ENCODE measurements around the gene ZC3H12D. TPM values are rescaled to one million over a fixed set of nuclear protein-coding genes. Genes with fewer than 3 reads are reported as not detected.

ZC3H12D gene
- total and polyA plus RNA-seq, 9 of the 15 experiments (the other 6 are each of a cell fraction or from before 2014, with no cell fraction given) = 0.04 to 0.27 (median 0.05) TPM; not detected in 3

DNA sequence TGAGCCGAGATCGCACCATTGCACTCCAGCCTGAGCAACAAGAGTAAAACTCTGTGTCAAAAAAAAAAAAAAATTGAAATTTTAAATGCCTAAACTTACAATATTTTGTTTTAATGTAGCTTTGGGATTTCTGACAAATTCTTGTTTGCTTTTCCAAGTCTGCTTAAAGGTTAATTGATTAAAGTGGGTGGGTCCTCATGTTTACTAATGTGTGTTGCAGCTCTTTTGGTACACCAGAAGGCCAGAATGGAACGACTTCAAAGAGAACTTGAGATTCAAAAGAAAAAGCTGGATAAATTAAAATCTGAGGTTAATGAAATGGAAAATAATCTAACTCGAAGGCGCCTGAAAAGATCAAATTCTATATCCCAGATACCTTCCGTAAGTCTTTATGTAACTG, 87.4 kb downstream of the ZC3H12D start:
- no peak for DNase-seq (ENCODE audit: extremely low read depth in 1 of 4, low spot score in 3 of 4)
- H3K36me3 ChIP-seq (ENCODE audit: control insufficient read depth, insufficient read depth, low read length) = peaks cover 29% of the 10 kb centered on the region; the same call in 2 of the 3 replicates
- FAIRE-seq = no peak
- TF ChIP-seq MAX (CRISPR knock-in tag; IDR thresholded peaks at IDR 0.05) = no peak
- no peak for TF ChIP-seq CSDE1 (IDR thresholded peaks at IDR 0.05)
- TF ChIP-seq, protein P1, sequence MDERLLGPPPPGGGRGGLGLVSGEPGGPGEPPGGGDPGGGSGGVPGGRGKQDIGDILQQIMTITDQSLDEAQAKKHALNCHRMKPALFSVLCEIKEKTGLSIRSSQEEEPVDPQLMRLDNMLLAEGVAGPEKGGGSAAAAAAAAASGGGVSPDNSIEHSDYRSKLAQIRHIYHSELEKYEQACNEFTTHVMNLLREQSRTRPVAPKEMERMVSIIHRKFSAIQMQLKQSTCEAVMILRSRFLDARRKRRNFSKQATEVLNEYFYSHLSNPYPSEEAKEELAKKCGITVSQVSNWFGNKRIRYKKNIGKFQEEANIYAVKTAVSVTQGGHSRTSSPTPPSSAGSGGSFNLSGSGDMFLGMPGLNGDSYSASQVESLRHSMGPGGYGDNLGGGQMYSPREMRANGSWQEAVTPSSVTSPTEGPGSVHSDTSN (CRISPR knock-in tag; IDR thresholded peaks at IDR 0.05; ENCODE audit: low read depth) = no peak
- TF ChIP-seq, protein P1 (tag; conservative IDR thresholded peaks at IDR 0.05; ENCODE audit: low read depth) = no peak
- TF ChIP-seq GATAD2A (IDR thresholded peaks at IDR 0.05) = no peak
- TF ChIP-seq KLF10 (CRISPR knock-in tag; IDR thresholded peaks at IDR 0.05) = no peak
- TF ChIP-seq ETV6 (IDR thresholded peaks at IDR 0.05; ENCODE audit: borderline replicate concordance in 1 of 2, low read depth in 2 of 2, low read length in 1 of 2) = no peak
- no peak for TF ChIP-seq ETV6 (CRISPR knock-in tag; IDR thresholded peaks at IDR 0.05; ENCODE audit: borderline replicate concordance)
- no peak for TF ChIP-seq MECOM (CRISPR knock-in tag; IDR thresholded peaks at IDR 0.05)
- ATAC-seq = no peak
- H3K27ac ChIP-seq (ENCODE audit: extremely low read depth, low read depth, low read length) = no peak overlapping the region
- 91% methylated on average over 6 of the region's 6 CpGs for WGBS (ENCODE audit: insufficient coverage, low coverage, missing lambda C conversion rate)
- intact Hi-C loops (cut with micrococcal nuclease) (no loop called here), in situ Hi-C loops (cut with MboI) (no loop called here)
- no peaks in the 10 kb centered on the region for H4K20me1 ChIP-seq (replicated peaks; ENCODE audit: control insufficient read depth, insufficient read depth, low read length)
- H3K9ac ChIP-seq (ENCODE audit: insufficient read depth in 1 of 2, low read depth in 2 of 2, low read length in 2 of 2) = no peak overlapping the region
- peaks cover under 1% of the 10 kb centered on the region; the same call in 1 of the 3 replicates for H3K79me2 ChIP-seq (ENCODE audit: control insufficient read depth, insufficient read depth, low read length)
- no peaks in the 10 kb centered on the region for H3K27me3 ChIP-seq (ENCODE audit: control insufficient read depth in 2 of 2, insufficient read depth in 2 of 2, low read length in 2 of 2)
- H3K9me1 ChIP-seq (ENCODE audit: control insufficient read depth, insufficient read depth, low read length) = no peaks in the 10 kb centered on the region
- no peak overlapping the region for H3K4me2 ChIP-seq (ENCODE audit: insufficient read depth, low read length)
- H2AFZ ChIP-seq (ENCODE audit: low read depth, low read length) = no peak overlapping the region
- no TSS peak for BruUV-seq (replicated peaks)
- CTCF ChIA-PET (ENCODE audit: low intra/inter-chr PET ratio) = no interaction called here
- POLR2A ChIA-PET = interaction anchor here (0.7 kb wide), 1 partner anchor 21 kb away, joined by 3 read pairs; no protein-coding TSS in a partner anchor
- H3K9me3 ChIP-seq (replicated peaks; ENCODE audit: control insufficient read depth, insufficient read depth, low read depth, low read length) = no peaks in the 10 kb centered on the region
- no peak overlapping the region for H3K4me3 ChIP-seq
- no peaks in the 10 kb centered on the region for H3K4me1 ChIP-seq (replicated peaks in 1 of 2; ENCODE audit: control insufficient read depth in 2 of 2, insufficient read depth in 2 of 2, low read length in 2 of 2)

Small RNA genes within 50 kb of the gene (small RNA-seq; reads per million reads assigned to genes)
- gene RNU7-3P = not detected

Other genes starting within 250 kb of the ZC3H12D start
- gene TAB2, start 167.3 kb downstream of the ZC3H12D start, total RNA-seq (2014; rRNA removed) = 9.1 and 10.6 TPM in 2 replicates
- 17.4 and 19.9 TPM in 2 replicates for gene TAB2, start 167.3 kb downstream of the ZC3H12D start, total RNA-seq (2014; rRNA removed; fragmentation: Illumina TruSeq; extraction: Trizol)
- gene TAB2, start 167.3 kb downstream of the ZC3H12D start, total RNA-seq (2015; rRNA removed; fragmentation: Illumina TruSeq; extraction: Trizol) = 18.9 and 21.5 TPM in 2 replicates
- gene TAB2, start 167.3 kb downstream of the ZC3H12D start, total RNA-seq (2021) = 19.3 and 23.2 TPM in 2 replicates
- 36.3 and 38.3 TPM in 2 replicates for gene TAB2, start 167.3 kb downstream of the ZC3H12D start, polyA plus RNA-seq (2011; rRNA removed)
- gene TAB2, start 167.3 kb downstream of the ZC3H12D start, polyA plus RNA-seq (2014; fragmentation: Illumina TruSeq; extraction: Trizol) = 29.8 and 32.9 TPM in 2 replicates
- 1 to 10 TPM; 9.5 to 10.0 TPM for gene TAB2, start 167.3 kb downstream of the ZC3H12D start, polyA plus RNA-seq (2014; fragmentation: Nextera tagmentation; extraction: Ambion mirVana)
- 16.9 and 18.6 TPM in 2 replicates for gene TAB2, start 167.3 kb downstream of the ZC3H12D start, polyA plus RNA-seq (2014; rRNA removed)
- gene SUMO4, start 84.8 kb downstream of the ZC3H12D start, total RNA-seq (2014; rRNA removed) = 0.50 and 1.1 TPM in 2 replicates
- gene SUMO4, start 84.8 kb downstream of the ZC3H12D start, total RNA-seq (2014; rRNA removed; fragmentation: Illumina TruSeq; extraction: Trizol) = 1.9 and 2.2 TPM in 2 replicates
- gene SUMO4, start 84.8 kb downstream of the ZC3H12D start, total RNA-seq (2015; rRNA removed; fragmentation: Illumina TruSeq; extraction: Trizol) = 1.7 and 2.0 TPM in 2 replicates
- gene SUMO4, start 84.8 kb downstream of the ZC3H12D start, total RNA-seq (2021) = 0.60 and 0.92 TPM in 2 replicates
- 0.14 and 0.35 TPM in 2 replicates for gene SUMO4, start 84.8 kb downstream of the ZC3H12D start, polyA plus RNA-seq (2011; rRNA removed)
- 0.25 TPM in 1 of 2 replicates, not detected in the other for gene SUMO4, start 84.8 kb downstream of the ZC3H12D start, polyA plus RNA-seq (2014; fragmentation: Illumina TruSeq; extraction: Trizol)
- gene SUMO4, start 84.8 kb downstream of the ZC3H12D start, polyA plus RNA-seq (2014; fragmentation: Nextera tagmentation; extraction: Ambion mirVana) = under 1 TPM in 1 of 2 experiments, not detected in 1; 0.27 TPM
- gene SUMO4, start 84.8 kb downstream of the ZC3H12D start, polyA plus RNA-seq (2014; rRNA removed) = 0.20 and 0.27 TPM in 2 replicates
- gene PPIL4, start 61.0 kb upstream of the ZC3H12D start, total RNA-seq (2014; rRNA removed) = 29.5 and 36.9 TPM in 2 replicates
- 53.7 and 59.5 TPM in 2 replicates for gene PPIL4, start 61.0 kb upstream of the ZC3H12D start, total RNA-seq (2014; rRNA removed; fragmentation: Illumina TruSeq; extraction: Trizol)
- gene PPIL4, start 61.0 kb upstream of the ZC3H12D start, total RNA-seq (2015; rRNA removed; fragmentation: Illumina TruSeq; extraction: Trizol) = 52.3 and 54.0 TPM in 2 replicates
- gene PPIL4, start 61.0 kb upstream of the ZC3H12D start, total RNA-seq (2021) = 26.9 and 29.1 TPM in 2 replicates
- 11.7 and 14.5 TPM in 2 replicates for gene PPIL4, start 61.0 kb upstream of the ZC3H12D start, polyA plus RNA-seq (2011; rRNA removed)
- gene PPIL4, start 61.0 kb upstream of the ZC3H12D start, polyA plus RNA-seq (2014; fragmentation: Illumina TruSeq; extraction: Trizol) = 34.9 and 45.9 TPM in 2 replicates
- gene PPIL4, start 61.0 kb upstream of the ZC3H12D start, polyA plus RNA-seq (2014; fragmentation: Nextera tagmentation; extraction: Ambion mirVana) = 10 to 100 TPM; 48.5 to 55.2 TPM
- gene PPIL4, start 61.0 kb upstream of the ZC3H12D start, polyA plus RNA-seq (2014; rRNA removed) = 26.4 and 32.2 TPM in 2 replicates
- 11.4 and 15.4 TPM in 2 replicates for gene GINM1, start 81.4 kb upstream of the ZC3H12D start, total RNA-seq (2014; rRNA removed)
- 19.3 and 23.8 TPM in 2 replicates for gene GINM1, start 81.4 kb upstream of the ZC3H12D start, total RNA-seq (2014; rRNA removed; fragmentation: Illumina TruSeq; extraction: Trizol)
- gene GINM1, start 81.4 kb upstream of the ZC3H12D start, total RNA-seq (2015; rRNA removed; fragmentation: Illumina TruSeq; extraction: Trizol) = 16.2 and 16.5 TPM in 2 replicates
- gene GINM1, start 81.4 kb upstream of the ZC3H12D start, total RNA-seq (2021) = 13.9 and 15.7 TPM in 2 replicates
- gene GINM1, start 81.4 kb upstream of the ZC3H12D start, polyA plus RNA-seq (2011; rRNA removed) = 11.6 and 14.2 TPM in 2 replicates
- 15.2 and 15.4 TPM in 2 replicates for gene GINM1, start 81.4 kb upstream of the ZC3H12D start, polyA plus RNA-seq (2014; fragmentation: Illumina TruSeq; extraction: Trizol)
- gene GINM1, start 81.4 kb upstream of the ZC3H12D start, polyA plus RNA-seq (2014; fragmentation: Nextera tagmentation; extraction: Ambion mirVana) = 1 to 10 TPM; 5.0 to 6.1 TPM
- gene GINM1, start 81.4 kb upstream of the ZC3H12D start, polyA plus RNA-seq (2014; rRNA removed) = 12.9 and 13.0 TPM in 2 replicates
- 41.1 and 45.0 TPM in 2 replicates for gene KATNA1, start 163.7 kb upstream of the ZC3H12D start, total RNA-seq (2014; rRNA removed)
- gene KATNA1, start 163.7 kb upstream of the ZC3H12D start, total RNA-seq (2014; rRNA removed; fragmentation: Illumina TruSeq; extraction: Trizol) = 53.5 and 63.0 TPM in 2 replicates
- gene KATNA1, start 163.7 kb upstream of the ZC3H12D start, total RNA-seq (2015; rRNA removed; fragmentation: Illumina TruSeq; extraction: Trizol) = 40.6 and 44.5 TPM in 2 replicates
- gene KATNA1, start 163.7 kb upstream of the ZC3H12D start, total RNA-seq (2021) = 33.9 and 34.6 TPM in 2 replicates
- gene KATNA1, start 163.7 kb upstream of the ZC3H12D start, polyA plus RNA-seq (2011; rRNA removed) = 58.1 and 76.9 TPM in 2 replicates
- gene KATNA1, start 163.7 kb upstream of the ZC3H12D start, polyA plus RNA-seq (2014; fragmentation: Illumina TruSeq; extraction: Trizol) = 55.0 and 56.7 TPM in 2 replicates
- 10 to 100 TPM; 22.5 to 33.3 TPM for gene KATNA1, start 163.7 kb upstream of the ZC3H12D start, polyA plus RNA-seq (2014; fragmentation: Nextera tagmentation; extraction: Ambion mirVana)
- 41.8 and 47.5 TPM in 2 replicates for gene KATNA1, start 163.7 kb upstream of the ZC3H12D start, polyA plus RNA-seq (2014; rRNA removed)
- 14.0 and 22.5 TPM in 2 replicates for gene LATS1, start 233.1 kb upstream of the ZC3H12D start, total RNA-seq (2014; rRNA removed)
- gene LATS1, start 233.1 kb upstream of the ZC3H12D start, total RNA-seq (2014; rRNA removed; fragmentation: Illumina TruSeq; extraction: Trizol) = 28.4 and 32.1 TPM in 2 replicates
- gene LATS1, start 233.1 kb upstream of the ZC3H12D start, total RNA-seq (2015; rRNA removed; fragmentation: Illumina TruSeq; extraction: Trizol) = 26.5 and 26.6 TPM in 2 replicates
- 33.2 and 36.3 TPM in 2 replicates for gene LATS1, start 233.1 kb upstream of the ZC3H12D start, total RNA-seq (2021)
- gene LATS1, start 233.1 kb upstream of the ZC3H12D start, polyA plus RNA-seq (2011; rRNA removed) = 18.4 and 24.0 TPM in 2 replicates
- gene LATS1, start 233.1 kb upstream of the ZC3H12D start, polyA plus RNA-seq (2014; fragmentation: Illumina TruSeq; extraction: Trizol) = 28.7 and 29.1 TPM in 2 replicates
- 1 to 10 TPM; 5.0 to 5.6 TPM for gene LATS1, start 233.1 kb upstream of the ZC3H12D start, polyA plus RNA-seq (2014; fragmentation: Nextera tagmentation; extraction: Ambion mirVana)
- 11.9 and 13.2 TPM in 2 replicates for gene LATS1, start 233.1 kb upstream of the ZC3H12D start, polyA plus RNA-seq (2014; rRNA removed)

Data from K562 (cell line).